ENCODE measurements around the gene AGPAT3. TPM values are rescaled to one million over a fixed set of nuclear protein-coding genes. Genes with fewer than 3 reads are reported as not detected.

AGPAT3 gene
- total and polyA plus RNA-seq, 3 donors from 2014 or later, result 64.5 to 77.5 (median 69.8) TPM

DNA sequence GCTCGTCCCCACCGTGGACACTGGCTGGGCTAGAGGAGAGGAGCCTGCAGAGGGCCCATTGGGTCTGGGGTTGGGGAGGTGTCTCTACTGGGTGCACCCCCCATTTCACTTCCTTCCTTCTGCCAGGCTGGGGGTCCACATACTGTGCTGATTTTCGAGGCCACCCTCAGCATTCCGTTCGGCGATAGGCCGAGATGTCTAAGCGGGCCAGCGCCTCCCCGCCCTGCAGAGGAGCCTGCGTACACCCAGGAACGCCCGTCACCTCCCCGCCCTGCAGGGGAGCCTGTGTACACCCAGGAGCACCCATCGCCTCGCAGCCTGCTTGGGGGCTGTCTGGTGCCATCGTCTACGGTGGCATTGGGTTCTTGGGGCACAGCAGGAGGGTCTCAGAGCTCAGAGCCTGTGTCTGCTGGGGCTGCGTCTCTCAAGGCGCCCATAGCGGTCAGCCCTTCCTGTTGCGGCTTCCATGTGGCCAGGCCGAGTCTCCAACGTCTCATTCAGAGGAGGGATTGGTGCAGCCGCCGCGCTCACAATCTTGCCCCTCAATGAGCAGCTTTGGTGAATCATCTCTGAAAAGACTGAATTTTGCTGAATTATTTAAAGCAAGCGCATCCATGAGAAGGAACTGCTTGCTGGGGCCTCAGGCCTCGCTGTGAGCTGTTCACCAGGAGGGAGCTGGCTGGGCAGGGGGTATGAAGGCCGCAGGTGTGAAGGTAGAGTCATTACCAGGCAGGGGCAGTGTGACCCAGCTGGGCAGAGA, 30.7 kb upstream of the AGPAT3 start:
- H3K4me3 ChIP-seq, result no peak overlapping the region
- TF ChIP-seq POLR2A (IDR thresholded peaks at IDR 0.05), result no peak
- TF ChIP-seq, protein P1, sequence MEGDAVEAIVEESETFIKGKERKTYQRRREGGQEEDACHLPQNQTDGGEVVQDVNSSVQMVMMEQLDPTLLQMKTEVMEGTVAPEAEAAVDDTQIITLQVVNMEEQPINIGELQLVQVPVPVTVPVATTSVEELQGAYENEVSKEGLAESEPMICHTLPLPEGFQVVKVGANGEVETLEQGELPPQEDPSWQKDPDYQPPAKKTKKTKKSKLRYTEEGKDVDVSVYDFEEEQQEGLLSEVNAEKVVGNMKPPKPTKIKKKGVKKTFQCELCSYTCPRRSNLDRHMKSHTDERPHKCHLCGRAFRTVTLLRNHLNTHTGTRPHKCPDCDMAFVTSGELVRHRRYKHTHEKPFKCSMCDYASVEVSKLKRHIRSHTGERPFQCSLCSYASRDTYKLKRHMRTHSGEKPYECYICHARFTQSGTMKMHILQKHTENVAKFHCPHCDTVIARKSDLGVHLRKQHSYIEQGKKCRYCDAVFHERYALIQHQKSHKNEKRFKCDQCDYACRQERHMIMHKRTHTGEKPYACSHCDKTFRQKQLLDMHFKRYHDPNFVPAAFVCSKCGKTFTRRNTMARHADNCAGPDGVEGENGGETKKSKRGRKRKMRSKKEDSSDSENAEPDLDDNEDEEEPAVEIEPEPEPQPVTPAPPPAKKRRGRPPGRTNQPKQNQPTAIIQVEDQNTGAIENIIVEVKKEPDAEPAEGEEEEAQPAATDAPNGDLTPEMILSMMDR (IDR thresholded peaks at IDR 0.05), result no peak
- no peaks in the 10 kb centered on the region for H3K27me3 ChIP-seq
- WGBS, 2 donors, result 84 to 90% methylated on average over 17 to 30 of the region's 30 CpGs
- DNase-seq, result no peak
- H3K27ac ChIP-seq, result no peak overlapping the region
- intact Hi-C loops (cut with DNase I; ENCODE audit: low total_unique reads), result no loop called here
- H3K36me3 ChIP-seq (ENCODE audit: low read depth, missing control alignments), result no peaks in the 10 kb centered on the region
- H3K9me3 ChIP-seq, result no peaks in the 10 kb centered on the region
- H3K4me1 ChIP-seq, result no peaks in the 10 kb centered on the region

DNA sequence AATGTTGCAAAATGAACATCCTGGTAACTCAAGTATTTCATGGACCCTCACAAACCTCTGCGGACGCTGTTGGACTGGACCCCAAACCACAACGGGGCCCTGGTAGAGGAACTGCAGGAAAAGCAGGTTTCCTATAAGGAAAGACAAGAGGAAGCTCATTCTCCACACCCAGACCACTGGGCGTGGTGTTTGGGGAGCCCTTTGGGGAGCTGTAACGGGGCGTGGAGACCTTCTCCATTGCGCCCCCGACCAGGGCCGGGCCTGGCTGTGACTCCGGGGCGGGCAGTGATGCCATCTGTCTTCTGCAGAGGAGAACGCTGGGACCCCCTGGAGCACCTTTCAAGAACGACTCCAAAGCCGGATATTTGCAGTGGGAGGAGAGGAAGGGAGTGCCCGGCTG, 30.0 kb upstream of the AGPAT3 start:
- no peak for DNase-seq
- TF ChIP-seq, protein P1 (IDR thresholded peaks at IDR 0.05), result no peak
- intact Hi-C loops (cut with DNase I; ENCODE audit: low total_unique reads), result no loop called here
- Histone ChIP-seq H3K36me3 (ENCODE audit: low read depth, missing control alignments) (no peaks in the 10 kb centered on the region), H3K27ac (no peak overlapping the region), H3K4me1 (no peaks in the 10 kb centered on the region), H3K9me3 (no peaks in the 10 kb centered on the region), H3K4me3 (no peak overlapping the region), H3K27me3 (no peaks in the 10 kb centered on the region)
- 72 to 82% methylated on average over 15 of the region's 15 CpGs for WGBS, 2 donors

DNA sequence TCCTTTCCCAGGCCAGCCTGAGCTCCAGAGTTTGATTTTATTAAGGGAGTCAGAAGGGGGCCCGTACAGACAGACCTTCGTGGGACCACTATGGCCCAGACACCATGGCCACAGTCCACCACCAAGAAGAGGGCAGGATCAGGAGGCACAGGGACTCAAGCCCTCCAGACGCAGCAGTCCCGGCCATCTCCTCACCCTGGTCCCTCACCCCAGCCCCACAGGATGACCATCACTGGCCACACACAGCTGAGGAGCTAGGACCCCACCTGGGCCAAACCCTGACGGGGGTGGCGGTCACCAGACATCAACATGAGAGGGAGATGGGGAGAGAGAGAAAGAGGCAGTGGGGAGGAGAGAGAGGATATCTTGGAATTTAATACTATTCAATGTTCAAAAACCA, 29.2 kb upstream of the AGPAT3 start:
- Histone ChIP-seq H3K27me3 (no peaks in the 10 kb centered on the region), H3K4me1 (no peaks in the 10 kb centered on the region), H3K36me3 (ENCODE audit: low read depth, missing control alignments) (no peaks in the 10 kb centered on the region), H3K27ac (no peak overlapping the region), H3K9me3 (no peaks in the 10 kb centered on the region), H3K4me3 (no peak overlapping the region)
- DNase-seq, result no peak
- TF ChIP-seq, protein P1 (IDR thresholded peaks at IDR 0.05), result no peak
- TF ChIP-seq POLR2A (IDR thresholded peaks at IDR 0.05), result no peak
- intact Hi-C loops (cut with DNase I; ENCODE audit: low total_unique reads), result no loop called here
- WGBS, 2 donors, result 83 to 95% methylated on average over 4 to 6 of the region's 6 CpGs

DNA sequence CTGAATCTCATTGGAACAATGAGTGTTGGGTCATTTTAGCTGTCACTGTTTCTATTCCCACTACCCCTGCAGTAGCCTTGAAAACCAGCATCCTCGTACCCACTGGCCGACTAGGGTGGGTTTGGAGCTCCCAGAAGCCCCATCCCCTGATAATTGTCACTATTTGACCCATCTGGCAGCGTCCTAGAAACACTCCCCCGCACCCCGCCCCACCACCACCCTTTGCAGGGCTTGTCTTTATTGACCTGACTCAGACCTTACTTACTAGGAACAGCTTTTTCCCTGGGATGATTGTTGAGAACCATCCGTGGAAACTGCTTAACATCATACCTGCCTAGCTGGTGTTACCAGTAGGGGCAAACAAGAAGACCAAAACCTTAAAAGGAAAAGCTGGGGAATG, 28.4 kb upstream of the AGPAT3 start:
- H3K27me3 ChIP-seq, result no peaks in the 10 kb centered on the region
- no peak overlapping the region for H3K27ac ChIP-seq
- intact Hi-C loops (cut with DNase I; ENCODE audit: low total_unique reads), result no loop called here
- H3K4me1 ChIP-seq, result no peaks in the 10 kb centered on the region
- 83 to 87% methylated on average over 6 of the region's 6 CpGs for WGBS, 2 donors
- H3K9me3 ChIP-seq, result no peaks in the 10 kb centered on the region
- TF ChIP-seq, protein P1 (IDR thresholded peaks at IDR 0.05), result no peak
- no peak for TF ChIP-seq POLR2A (IDR thresholded peaks at IDR 0.05)
- DNase-seq, result no peak
- no peak overlapping the region for H3K4me3 ChIP-seq
- H3K36me3 ChIP-seq (ENCODE audit: low read depth, missing control alignments), result no peaks in the 10 kb centered on the region

DNA sequence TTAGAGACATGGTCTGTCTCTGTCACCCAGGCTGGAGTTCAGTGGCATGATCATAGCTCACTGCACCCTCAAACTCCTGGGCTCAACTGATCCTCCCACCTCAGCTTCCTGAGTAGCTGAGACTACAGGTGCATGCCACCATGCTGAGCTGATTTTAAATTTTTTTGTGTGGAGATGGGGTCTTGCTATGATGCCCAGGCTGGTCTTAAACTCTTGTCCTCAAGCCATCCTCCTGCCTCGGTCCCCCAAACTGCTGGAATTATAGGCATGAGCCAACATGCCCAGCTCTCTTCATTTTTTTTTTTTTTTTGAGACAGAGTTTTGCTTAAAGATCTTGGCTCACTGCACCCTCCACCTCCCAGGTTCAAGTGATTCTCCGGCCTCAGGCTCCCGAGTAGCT, 24.8 kb upstream of the AGPAT3 start:
- TF ChIP-seq, protein P1 (IDR thresholded peaks at IDR 0.05), result no peak
- TF ChIP-seq POLR2A (IDR thresholded peaks at IDR 0.05), result no peak
- H3K36me3 ChIP-seq (ENCODE audit: low read depth, missing control alignments), result no peaks in the 10 kb centered on the region
- intact Hi-C loops (cut with DNase I; ENCODE audit: low total_unique reads), result no loop called here
- no peaks in the 10 kb centered on the region for H3K4me1 ChIP-seq
- no peak overlapping the region for H3K4me3 ChIP-seq
- no peaks in the 10 kb centered on the region for H3K9me3 ChIP-seq
- no peaks in the 10 kb centered on the region for H3K27me3 ChIP-seq
- WGBS, 2 donors, result 98 to 100% methylated on average over 3 of the region's 3 CpGs
- no peak for DNase-seq
- H3K27ac ChIP-seq, result no peak overlapping the region

Data from testis (tissue), 3 donors.